Brain microvascular endothelial cell (primary cell): ENCODE results near the gene GALNT15.

Source experiments
- DNase-seq: peaks from one replicate; pipeline ENCODE4 v3.0.0-alpha.2; 2020
- H3K27ac ChIP-seq: fragments of 250-450 bp; sonication (Bioruptor Pico); 2 replicates; pipeline ENCODE4 v1.5.1; 2020; ENCODE audit warnings: mild to moderate bottlenecking, moderate library complexity
- H3K27me3 ChIP-seq: fragments of 250-450 bp; sonication (Bioruptor Pico); replicated peaks from 2 replicates; pipeline ENCODE4 v1.5.1; 2020; ENCODE audit warnings: mild to moderate bottlenecking
- H3K36me3 ChIP-seq: fragments of 250-450 bp; sonication (Bioruptor Pico); replicated peaks from 2 replicates; pipeline ENCODE4 v1.5.1; 2020; ENCODE audit warnings: mild to moderate bottlenecking
- H3K4me3 ChIP-seq: 2 replicates; pipeline ENCODE4 v1.5.1; 2011; ENCODE audit warnings: low read depth, mild to moderate bottlenecking, control low read depth, low read length, moderate library complexity
- CTCF ChIP-seq: IDR thresholded peaks from 2 replicates; pipeline ENCODE4 v1.5.1; 2011; ENCODE audit warnings: low read depth, mild to moderate bottlenecking, moderate library complexity, low read length, control low read depth, inconsistent platforms; ENCODE audit errors: missing control alignments
- in situ Hi-C: cut with HindIII; loops from 2 replicates; pipeline ENCODE4 v1.10.0; 2017; ENCODE audit warnings: low sequenced_read_pairs, low pct_ligation_motif_present

The GALNT15 gene

GRCh38 chr3:16216373-16216935 is 42.0 kb downstream of the GALNT15 start:
- Histone ChIP-seq H3K27me3 (no peaks in the 10 kb centered on the region), H3K27ac (no peak overlapping the region), H3K4me3 (no peak overlapping the region), H3K36me3 (no peaks in the 10 kb centered on the region)
- in situ Hi-C loops = no loop called here
- no peak for TF ChIP-seq CTCF
- no peak for DNase-seq

DNA sequence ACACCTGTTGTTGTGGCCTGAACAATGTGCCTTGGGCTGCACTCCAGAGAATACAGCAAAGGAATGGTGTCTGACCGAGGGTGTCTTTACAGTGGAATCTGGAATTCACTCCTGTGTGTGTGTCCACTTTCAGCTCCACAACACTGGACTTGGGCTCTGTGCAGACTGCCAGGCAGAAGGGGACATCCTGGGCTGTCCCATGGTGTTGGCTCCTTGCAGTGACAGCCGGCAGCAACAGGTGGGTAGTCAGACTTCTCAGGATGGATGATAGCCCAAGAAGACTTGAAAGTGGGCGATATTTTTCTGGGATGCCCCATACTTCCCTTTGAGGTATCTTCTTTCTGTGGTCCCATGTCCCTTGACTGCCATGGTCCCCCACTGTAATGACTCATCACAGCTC is 45.3 kb downstream of the GALNT15 start:
- Histone ChIP-seq H3K36me3 (no peaks in the 10 kb centered on the region), H3K27me3 (no peaks in the 10 kb centered on the region), H3K27ac (no peak overlapping the region), H3K4me3 (no peak overlapping the region)
- DNase-seq = no peak
- no peak for TF ChIP-seq CTCF
- in situ Hi-C loops = no loop called here

GRCh38 chr3:16221990-16222389 is 47.5 kb downstream of the GALNT15 start:
- in situ Hi-C loops = no loop called here
- H3K27ac ChIP-seq = no peak overlapping the region
- no peak overlapping the region for H3K4me3 ChIP-seq

DNA sequence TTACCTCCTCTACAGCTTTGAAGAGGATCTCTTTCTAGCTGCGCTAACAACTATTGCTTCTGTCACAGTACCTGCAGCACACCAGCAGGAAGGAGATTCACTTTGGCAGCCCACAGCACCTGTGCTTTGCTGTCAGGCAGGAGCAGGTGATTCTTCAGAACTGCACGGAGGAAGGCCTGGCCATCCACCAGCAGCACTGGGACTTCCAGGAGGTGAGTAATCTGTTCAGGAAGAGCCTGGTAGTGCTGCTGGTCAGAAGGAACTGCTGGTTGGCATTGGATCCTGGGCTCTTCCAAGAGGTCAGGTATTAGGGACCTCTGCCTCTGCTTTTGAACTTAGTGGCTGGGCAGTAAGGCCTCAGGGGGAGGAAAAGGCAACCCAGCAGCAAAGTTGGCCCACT is 48.1 kb downstream of the GALNT15 start:
- Histone ChIP-seq H3K27ac (no peak overlapping the region), H3K36me3 (no peaks in the 10 kb centered on the region), H3K27me3 (no peaks in the 10 kb centered on the region), H3K4me3 (no peak overlapping the region)
- DNase-seq = no peak
- TF ChIP-seq CTCF = no peak
- in situ Hi-C loops = no loop called here

More at GRCh38 chr3:16221990-16222389, 47.5 kb downstream of the GALNT15 start:
- TF ChIP-seq CTCF = no peak
- no peaks in the 10 kb centered on the region for H3K27me3 ChIP-seq
- H3K36me3 ChIP-seq = no peaks in the 10 kb centered on the region
- no peak for DNase-seq

- Histone ChIP-seq H3K27me3 (no peaks in the 10 kb centered on the region), H3K36me3 (no peaks in the 10 kb centered on the region), H3K4me3 (no peak overlapping the region), H3K27ac (no peak overlapping the region)
- no peak for DNase-seq
- no peak for TF ChIP-seq CTCF
- in situ Hi-C loops = no loop called here
Measured at GRCh38 chr3:16224325-16224724, 49.8 kb downstream of the GALNT15 start.

DNA sequence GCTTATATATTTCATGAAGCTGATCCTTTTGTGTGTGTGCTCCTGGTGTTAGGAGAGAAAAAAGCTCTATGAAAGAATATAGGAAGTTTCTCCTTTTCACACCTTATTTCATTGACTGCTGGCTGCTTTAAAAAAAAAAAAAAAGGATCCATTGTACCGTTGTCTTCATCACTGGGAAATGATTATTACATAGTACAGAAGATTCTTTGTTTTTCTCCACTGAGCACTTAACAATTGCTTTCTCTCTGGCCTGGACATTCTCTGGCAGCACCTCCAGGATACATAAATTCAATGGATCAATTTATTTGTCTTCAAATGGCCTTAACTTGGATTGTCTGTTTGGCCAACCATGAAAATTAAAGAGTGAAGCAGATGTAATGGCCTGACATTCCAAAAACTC is 53.1 kb downstream of the GALNT15 start:
- no peak for TF ChIP-seq CTCF
- H3K36me3 ChIP-seq = no peaks in the 10 kb centered on the region
- no peak overlapping the region for H3K27ac ChIP-seq
- H3K4me3 ChIP-seq = no peak overlapping the region
- no peaks in the 10 kb centered on the region for H3K27me3 ChIP-seq
- DNase-seq = no peak
- in situ Hi-C loops = no loop called here
